ENCODE results near the gene PPHLN1. TPM values are rescaled to one million over a fixed set of nuclear protein-coding genes. Genes with fewer than 3 reads are reported as not detected.
"Not testable (repeated sequence)": the region's sequence is repeated elsewhere in the genome, so short reads cannot be mapped to it uniquely, and the experiment has no call there.

Gene PPHLN1
- total RNA-seq, 1 donor from 2014 or later: 75.6 TPM

- DNase-seq (ENCODE audit: low read depth, low spot score): no peak
Measured at GRCh38 chr12:42320796-42321195, 5.2 kb upstream of the PPHLN1 start.

GRCh38 chr12:42322567-42322966, 3.4 kb upstream of the PPHLN1 start:
- DNase-seq (ENCODE audit: low read depth, low spot score): no peak

- DNase-seq (ENCODE audit: low read depth, low spot score): no peak
Measured at GRCh38 chr12:42323856-42324255, 2.1 kb upstream of the PPHLN1 start.

- no peak for DNase-seq (ENCODE audit: low read depth, low spot score)
Measured at GRCh38 chr12:42325326-42325652, 678 bp upstream of the PPHLN1 start.

- no peak for DNase-seq (ENCODE audit: low read depth, low spot score)
Measured at GRCh38 chr12:42326541-42327226, 717 bp downstream of the PPHLN1 start.

- no peak for DNase-seq (ENCODE audit: low read depth, low spot score)
Measured at GRCh38 chr12:42327227-42327590, 1.2 kb downstream of the PPHLN1 start.

GRCh38 chr12:42330097-42330496, 4.1 kb downstream of the PPHLN1 start:
- DNase-seq (ENCODE audit: low read depth, low spot score): not testable (repeated sequence)

GRCh38 chr12:42332301-42333285, 6.6 kb downstream of the PPHLN1 start:
- peak; percentile 13 for DNase-seq (ENCODE audit: low read depth, low spot score)

GRCh38 chr12:42336286-42336685, 10.3 kb downstream of the PPHLN1 start:
- DNase-seq (ENCODE audit: low read depth, low spot score): no peak

GRCh38 chr12:42338280-42338679, 12.3 kb downstream of the PPHLN1 start:
- DNase-seq (ENCODE audit: low read depth, low spot score): no peak

GRCh38 chr12:42342028-42342427, 16.1 kb downstream of the PPHLN1 start:
- DNase-seq (ENCODE audit: low read depth, low spot score): no peak

GRCh38 chr12:42343721-42344120, 17.8 kb downstream of the PPHLN1 start:
- no peak for DNase-seq (ENCODE audit: low read depth, low spot score)

- no peak for DNase-seq (ENCODE audit: low read depth, low spot score)
Measured at GRCh38 chr12:42346403-42347002, 20.5 kb downstream of the PPHLN1 start.

- not testable (repeated sequence) for DNase-seq (ENCODE audit: low read depth, low spot score)
Measured at GRCh38 chr12:42349119-42350020, 23.4 kb downstream of the PPHLN1 start.

- DNase-seq (ENCODE audit: low read depth, low spot score): not testable (repeated sequence)
Measured at GRCh38 chr12:42350021-42350407, 24.0 kb downstream of the PPHLN1 start.

GRCh38 chr12:42356344-42356743, 30.4 kb downstream of the PPHLN1 start:
- DNase-seq (ENCODE audit: low read depth, low spot score): no peak

GRCh38 chr12:42360747-42361403, 34.9 kb downstream of the PPHLN1 start:
- DNase-seq (ENCODE audit: low read depth, low spot score): no peak

- DNase-seq (ENCODE audit: low read depth, low spot score): no peak
Measured at GRCh38 chr12:42361909-42362646, 36.1 kb downstream of the PPHLN1 start.

GRCh38 chr12:42362647-42363260, 36.8 kb downstream of the PPHLN1 start:
- no peak for DNase-seq (ENCODE audit: low read depth, low spot score)

- DNase-seq (ENCODE audit: low read depth, low spot score): no peak
Measured at GRCh38 chr12:42364692-42365091, 38.7 kb downstream of the PPHLN1 start.

Data from pulmonary artery endothelial cell (primary cell).